Endothelial cell of umbilical vein (primary cell): ENCODE results near the gene HAL. TPM values are rescaled to one million over a fixed set of nuclear protein-coding genes. Genes with fewer than 3 reads are reported as not detected.

Source experiments
- BruUV-seq: library from RNA; stranded (reverse); fragments of 400-500 nt; replicated peaks from 2 replicates; lab custom pipeline; 2021; lab: Mats Ljungman, UMichigan
- CTCF ChIA-PET: fragments of 300-600, 350-600 bp; sonication (Branson Sonifier 250); formaldehyde crosslinking; loops from one replicate; lab custom pipeline; 2021; ENCODE audit warnings: antibody characterized with exemption, inconsistent platforms; lab: Charles Lee
- POLR2A ChIA-PET: fragments of 300-600, 350-600 bp; sonication (Branson Sonifier 250); formaldehyde crosslinking; loops from one replicate; lab custom pipeline; 2021; ENCODE audit warnings: antibody characterized with exemption, inconsistent platforms; lab: Charles Lee
- DNase-seq: peaks from one replicate; pipeline ENCODE4 v3.0.0-alpha.2; 2011; ENCODE audit warnings: low read depth, low spot score
- FAIRE-seq: peaks from 2 replicates; lab custom pipeline; 2011; peaks lifted over from hg19 to GRCh38; lab: Jason Lieb, UNC
- H2AFZ ChIP-seq: 2 replicates; pipeline ENCODE4 v1.6.0; 2012; ENCODE audit warnings: low read depth, low read length, control low read depth, inconsistent platforms
- H3K27ac ChIP-seq: 2 replicates; pipeline ENCODE4 v1.5.1; 2011; ENCODE audit warnings: low read depth, mild to moderate bottlenecking, control low read depth, low read length, moderate library complexity; ENCODE audit not compliant: insufficient read depth
- H3K27me3 ChIP-seq, 2 experiments: 2 replicates each; pipeline versions ENCODE4 v1.6.0 to v1.6.1; 2011; ENCODE audit warnings: low read length in 2 of 2, mixed read lengths in 1 of 2; ENCODE audit not compliant: control insufficient read depth in 2 of 2, insufficient read depth in 2 of 2
- H3K36me3 ChIP-seq, 2 experiments: 2 replicates in 1 of 2; 3 replicates in 1 of 2; pipeline ENCODE4 v1.5.1; 2011; ENCODE audit warnings: low read length in 2 of 2, mild to moderate bottlenecking in 1 of 2, moderate library complexity in 1 of 2; ENCODE audit not compliant: control insufficient read depth in 2 of 2, insufficient read depth in 2 of 2; ENCODE audit errors: extremely low read depth in 1 of 2
- H3K4me1 ChIP-seq: 3 replicates; pipeline ENCODE4 v1.5.1; 2011; ENCODE audit warnings: mild to moderate bottlenecking, low read length; ENCODE audit not compliant: control insufficient read depth, insufficient read depth; ENCODE audit errors: extremely low read depth
- H3K4me2 ChIP-seq: 2 replicates; pipeline ENCODE4 v1.6.1; 2011; ENCODE audit warnings: low read length, control low read depth, mixed read lengths; ENCODE audit not compliant: insufficient read depth
- H3K4me3 ChIP-seq, 3 experiments: fragments of 200-600 bp in 1 of 3; sonication (generic), shearing (Covaris generic) in 1 of 3; replicated peaks in 1 of 3; 2 replicates each; pipeline ENCODE4 v1.5.1; 2011 to 2016; ENCODE audit warnings: control low read depth in 3 of 3, low read length in 3 of 3, mild to moderate bottlenecking in 2 of 3, inconsistent platforms in 1 of 3, low read depth in 1 of 3, moderate library complexity in 1 of 3; ENCODE audit not compliant: insufficient read depth in 1 of 3
- H3K79me2 ChIP-seq: 2 replicates; pipeline ENCODE4 v1.6.0; 2012; ENCODE audit warnings: low read length, inconsistent platforms; ENCODE audit not compliant: control insufficient read depth, insufficient read depth
- H3K9ac ChIP-seq: replicated peaks from 2 replicates; pipeline ENCODE3; 2011; ENCODE audit warnings: low read length, control low read depth; ENCODE audit not compliant: insufficient read depth; ENCODE audit errors: extremely low read depth
- H3K9me1 ChIP-seq: replicated peaks from 3 replicates; pipeline ENCODE4 v1.6.0; 2011; ENCODE audit warnings: mild to moderate bottlenecking, low read length; ENCODE audit not compliant: control insufficient read depth, insufficient read depth; ENCODE audit errors: extremely low read depth
- H3K9me3 ChIP-seq: replicated peaks from 2 replicates; pipeline ENCODE4 v1.5.1; 2012; ENCODE audit warnings: low read length, inconsistent platforms; ENCODE audit not compliant: control insufficient read depth, insufficient read depth
- H4K20me1 ChIP-seq: replicated peaks from 2 replicates; pipeline ENCODE3; 2011; ENCODE audit warnings: mild to moderate bottlenecking, low read length; ENCODE audit not compliant: control insufficient read depth, insufficient read depth; ENCODE audit errors: extremely low read depth
- CTCF ChIP-seq, 2 donors: IDR thresholded peaks; 1 replicate in 1 of 2; 2 replicates in 1 of 2; pipeline ENCODE4 v1.5.1; 2011; ENCODE audit warnings: low read length in 2 of 2, mild to moderate bottlenecking in 2 of 2, moderate library complexity in 2 of 2, control low read depth in 1 of 2, inconsistent platforms in 1 of 2, low read depth in 1 of 2; ENCODE audit not compliant: insufficient read depth in 1 of 2; ENCODE audit errors: extremely low read depth in 1 of 2
- EZH2 ChIP-seq: IDR thresholded peaks from 2 replicates; pipeline ENCODE4 v1.6.1; 2012; ENCODE audit warnings: borderline replicate concordance, low read depth, mild to moderate bottlenecking, moderate library complexity, low read length, inconsistent platforms; ENCODE audit not compliant: severe bottlenecking
- FOS ChIP-seq: IDR thresholded peaks from 2 replicates; pipeline ENCODE4 v1.6.1; 2011; ENCODE audit warnings: mild to moderate bottlenecking, low read length, moderate library complexity, borderline replicate concordance; ENCODE audit not compliant: insufficient read depth
- GATA2 ChIP-seq: IDR thresholded peaks from 2 replicates; pipeline ENCODE4 v1.7.0; 2011; ENCODE audit warnings: low read depth, mild to moderate bottlenecking, moderate library complexity, mixed read lengths, low read length; ENCODE audit not compliant: insufficient read length, insufficient read depth
- JUN ChIP-seq: IDR thresholded peaks from 2 replicates; pipeline ENCODE4 v1.6.1; 2011; ENCODE audit warnings: borderline replicate concordance, low read depth; ENCODE audit not compliant: insufficient read length, insufficient read depth
- MAX ChIP-seq: IDR thresholded peaks from 2 replicates; pipeline ENCODE4 v1.6.1; 2011; ENCODE audit not compliant: insufficient read depth, insufficient read length
- MYC ChIP-seq: IDR thresholded peaks from one replicate; pipeline ENCODE4 v1.6.1; 2011; ENCODE audit warnings: mild to moderate bottlenecking, low read depth, low read length
- POLR2A ChIP-seq: IDR thresholded peaks from 2 replicates; pipeline ENCODE4 v1.6.1; 2012; ENCODE audit warnings: low read depth, mild to moderate bottlenecking, control low read depth, low read length
- POLR2AphosphoS5 ChIP-seq: IDR thresholded peaks from 2 replicates; pipeline ENCODE4 v1.6.1; 2012; ENCODE audit warnings: low read depth, mild to moderate bottlenecking, control low read depth, low read length, moderate library complexity; ENCODE audit not compliant: insufficient read depth
- dilution Hi-C: fragments of 300-500 bp; cut with MboI; formaldehyde crosslinking; loops from one replicate; pipeline ENCODE4 v1.15.0; 2019; ENCODE audit warnings: low sequenced_read_pairs; ENCODE audit not compliant: extremely low pct_ligation_motif_present
- intact Hi-C: fragments of 100-400 bp; cut with micrococcal nuclease; formaldehyde crosslinking; loops from one replicate; pipeline ENCODE4 v1.10.0; 2022
- polyA plus RNA-seq, 4 experiments: library from polyadenylated mRNA; depleted of rRNA in 3 of 4; stranded (reverse) in 3 of 4; unstranded in 1 of 4; fragments of >200 nt; gene quantifications; 2 replicates each; pipeline versions ENCODE4 v1.2.1 to v1.2.3, GENCODE V29; 2011 to 2012; ENCODE audit warnings: missing spikeins in 1 of 4
- total RNA-seq: library from RNA; stranded (reverse); gene quantifications from 2 replicates; pipeline ENCODE4 v1.2.3, GENCODE V29; 2021

Gene HAL
- total and polyA plus RNA-seq, 2 donors (not counting 3 experiments of a cell fraction or from before 2014, with no cell fraction given), result 0.18 to 0.62 TPM

- Histone ChIP-seq H3K36me3 (no peaks in the 10 kb centered on the region), H3K27ac (no peak overlapping the region), H3K79me2 (no peaks in the 10 kb centered on the region), H3K27me3 (peaks cover 3 to 8% of the 10 kb centered on the region in 2 experiments), H4K20me1 (no peaks in the 10 kb centered on the region), H3K4me1 (no peaks in the 10 kb centered on the region), H3K4me3 (no peak overlapping the region), H3K4me2 (no peak overlapping the region), H2AFZ (no peak overlapping the region), H3K9ac (no peak overlapping the region), H3K9me1 (no peaks in the 10 kb centered on the region), H3K9me3 (no peaks in the 10 kb centered on the region)
- intact Hi-C loops (no loop called here), dilution Hi-C loops (no loop called here)
- BruUV-seq, result no TSS peak
- TF ChIP-seq GATA2, result no peak
- no peak for TF ChIP-seq JUN
- TF ChIP-seq POLR2A, result no peak
- no peak for TF ChIP-seq POLR2AphosphoS5
- TF ChIP-seq FOS, result no peak
- no peak for TF ChIP-seq CTCF (IDR thresholded peaks at IDR 0.05; ENCODE audit: extremely low read depth in 1 of 2, insufficient read depth in 1 of 2, low read depth in 1 of 2, low read length in 2 of 2)
- no peak for TF ChIP-seq MAX
- TF ChIP-seq MYC, result no peak
- TF ChIP-seq EZH2, result no peak
- POLR2A ChIA-PET, result no interaction called here
- CTCF ChIA-PET, result interaction anchor here (1.5 to 1.7 kb wide), 2 partner anchors 14 to 26 kb away, joined by 4 to 7 read pairs; no protein-coding TSS in a partner anchor
- DNase-seq, result no peak
- no peak for FAIRE-seq
Observed at GRCh38 chr12:95972832-95973456, 23.2 kb downstream of the HAL start.
